Measurements from ENCODE around the gene PPP1R18. TPM values are rescaled to one million over a fixed set of nuclear protein-coding genes. Genes with fewer than 3 reads are reported as not detected.

PPP1R18 gene
- total and polyA plus RNA-seq, 9 of the 15 experiments (the other 6 are each of a cell fraction or from before 2014, with no cell fraction given) = 12.0 to 99.2 (median 42.6) TPM

DNA sequence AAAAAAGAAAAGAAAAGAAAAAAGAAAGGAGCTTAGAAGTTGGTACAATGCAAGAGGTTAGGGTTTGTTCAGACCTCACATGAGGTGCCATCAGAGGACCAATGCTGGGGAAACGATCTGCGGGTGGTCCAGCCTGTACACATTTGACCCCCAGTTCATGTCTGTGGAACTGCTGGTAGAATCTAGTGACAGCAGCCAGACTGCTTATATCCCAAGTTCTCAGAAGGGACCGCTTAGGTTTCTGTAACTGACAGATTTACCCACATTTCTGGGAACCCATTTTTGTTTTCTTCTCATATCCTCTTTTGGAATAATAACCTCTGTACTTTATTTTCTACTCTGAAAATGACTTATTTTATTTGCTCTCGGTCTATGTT is 4.7 kb downstream of the PPP1R18 start:
- BruUV-seq (replicated peaks) = no TSS peak
- DNase-seq (ENCODE audit: extremely low read depth in 1 of 4, low spot score in 3 of 4) (no peak), FAIRE-seq (no peak), ATAC-seq (no peak)
- Histone ChIP-seq H3K9me3 (replicated peaks; ENCODE audit: control insufficient read depth, insufficient read depth, low read depth, low read length) (no peaks in the 10 kb centered on the region), H3K9ac (ENCODE audit: insufficient read depth in 1 of 2, low read depth in 2 of 2, low read length in 2 of 2) (peak overlapping the region; percentile 76 to 81; a peak in 3 of 4 replicates), H3K79me2 (ENCODE audit: control insufficient read depth, insufficient read depth, low read length) (peaks cover 80% of the 10 kb centered on the region), H4K20me1 (replicated peaks; ENCODE audit: control insufficient read depth, insufficient read depth, low read length) (no peaks in the 10 kb centered on the region; the same call in 1 of the 2 replicates), H2AFZ (ENCODE audit: low read depth, low read length) (no peak overlapping the region), H3K9me1 (ENCODE audit: control insufficient read depth, insufficient read depth, low read length) (no peaks in the 10 kb centered on the region), H3K4me1 (replicated peaks in 1 of 2; ENCODE audit: control insufficient read depth in 2 of 2, insufficient read depth in 2 of 2, low read length in 2 of 2) (peaks cover 41 to 73% of the 10 kb centered on the region in 2 experiments), H3K27ac (ENCODE audit: extremely low read depth, low read depth, low read length) (peak overlapping the region; percentile 88), H3K27me3 (ENCODE audit: control insufficient read depth in 2 of 2, insufficient read depth in 2 of 2, low read length in 2 of 2) (no peaks in the 10 kb centered on the region), H3K4me2 (ENCODE audit: insufficient read depth, low read length) (peak overlapping the region; percentile 97), H3K36me3 (ENCODE audit: control insufficient read depth, insufficient read depth, low read length) (peaks cover 38% of the 10 kb centered on the region), H3K4me3 (peak overlapping the region; percentile 81)
- in situ Hi-C loops (cut with MboI) (no loop called here), intact Hi-C loops (cut with micrococcal nuclease) (loop anchor here (1.0 to 10.0 kb wide), 3 partner anchors 36 to 406 kb away; partner anchors contain the start of gene MDC1)
- 7% methylated on average over 4 of the region's 4 CpGs for WGBS (ENCODE audit: insufficient coverage, low coverage, missing lambda C conversion rate)
- POLR2A ChIA-PET = interaction anchor here (0.6 to 7.0 kb wide), 11 partner anchors 9 to 274 kb away, joined by 3 to 118 read pairs (median 4); partner anchors contain the start of genes DHX16, MDC1, MRPS18B and NRM
- CTCF ChIA-PET (ENCODE audit: low intra/inter-chr PET ratio) = interaction anchor here (6.1 kb wide), 1 partner anchor 40 kb away, joined by 92 read pairs; the partner anchor contains the start of gene TUBB
- TF ChIP-seq ZNF184 (CRISPR knock-in tag; IDR thresholded peaks at IDR 0.05) (no peak), ZNF121 (CRISPR knock-in tag; conservative IDR thresholded peaks at IDR 0.05) (no peak), KDM5B (IDR thresholded peaks at IDR 0.05; ENCODE audit: insufficient replicate concordance, low read depth, low read length) (no peak), ZNF75A (CRISPR knock-in tag; IDR thresholded peaks at IDR 0.05) (0 out of 2 replicates have a peak, but pooled peaks have one; percentile 33), HMG20B (CRISPR knock-in tag; IDR thresholded peaks at IDR 0.05) (no peak), ZNF764 (CRISPR knock-in tag; IDR thresholded peaks at IDR 0.05; ENCODE audit: low read depth) (0 out of 2 replicates have a peak, but pooled peaks have one; percentile 3), HNRNPL (IDR thresholded peaks at IDR 0.05; ENCODE audit: low read depth, low read length) (no peak), NR2C1 (IDR thresholded peaks at IDR 0.05) (no peak), NR2C1 (tag; IDR thresholded peaks at IDR 0.05) (0 out of 2 replicates have a peak, but pooled peaks have one; percentile 12), FOXK2 (conservative IDR thresholded peaks at IDR 0.05 in 1 of 2, IDR thresholded peaks at IDR 0.05 in 1 of 2; ENCODE audit: low read depth in 2 of 2) (peak in 1 of 2 experiments; percentile 41; a peak in 1 of 4 replicates), ZNF24 (IDR thresholded peaks at IDR 0.05) (no peak), ZBTB5 (IDR thresholded peaks at IDR 0.05) (peak; percentile 80; the same call in 1 of the 2 replicates), ZFP30 (CRISPR knock-in tag; IDR thresholded peaks at IDR 0.05; ENCODE audit: borderline replicate concordance) (no peak), TAL1 (IDR thresholded peaks at IDR 0.05) (no peak), CBFA2T2 (conservative IDR thresholded peaks at IDR 0.05) (no peak)
- TF ChIP-seq, protein P1, sequence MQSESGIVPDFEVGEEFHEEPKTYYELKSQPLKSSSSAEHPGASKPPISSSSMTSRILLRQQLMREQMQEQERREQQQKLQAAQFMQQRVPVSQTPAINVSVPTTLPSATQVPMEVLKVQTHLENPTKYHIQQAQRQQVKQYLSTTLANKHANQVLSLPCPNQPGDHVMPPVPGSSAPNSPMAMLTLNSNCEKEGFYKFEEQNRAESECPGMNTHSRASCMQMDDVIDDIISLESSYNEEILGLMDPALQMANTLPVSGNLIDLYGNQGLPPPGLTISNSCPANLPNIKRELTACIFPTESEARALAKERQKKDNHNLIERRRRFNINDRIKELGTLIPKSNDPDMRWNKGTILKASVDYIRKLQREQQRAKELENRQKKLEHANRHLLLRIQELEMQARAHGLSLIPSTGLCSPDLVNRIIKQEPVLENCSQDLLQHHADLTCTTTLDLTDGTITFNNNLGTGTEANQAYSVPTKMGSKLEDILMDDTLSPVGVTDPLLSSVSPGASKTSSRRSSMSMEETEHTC (IDR thresholded peaks at IDR 0.05) = no peak
- TF ChIP-seq, protein P2, sequence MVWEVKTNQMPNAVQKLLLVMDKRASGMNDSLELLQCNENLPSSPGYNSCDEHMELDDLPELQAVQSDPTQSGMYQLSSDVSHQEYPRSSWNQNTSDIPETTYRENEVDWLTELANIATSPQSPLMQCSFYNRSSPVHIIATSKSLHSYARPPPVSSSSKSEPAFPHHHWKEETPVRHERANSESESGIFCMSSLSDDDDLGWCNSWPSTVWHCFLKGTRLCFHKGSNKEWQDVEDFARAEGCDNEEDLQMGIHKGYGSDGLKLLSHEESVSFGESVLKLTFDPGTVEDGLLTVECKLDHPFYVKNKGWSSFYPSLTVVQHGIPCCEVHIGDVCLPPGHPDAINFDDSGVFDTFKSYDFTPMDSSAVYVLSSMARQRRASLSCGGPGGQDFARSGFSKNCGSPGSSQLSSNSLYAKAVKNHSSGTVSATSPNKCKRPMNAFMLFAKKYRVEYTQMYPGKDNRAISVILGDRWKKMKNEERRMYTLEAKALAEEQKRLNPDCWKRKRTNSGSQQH (CRISPR knock-in tag; IDR thresholded peaks at IDR 0.05) = 0 out of 2 replicates have a peak, but pooled peaks have one; percentile 11
